NCI-H510A (cell line): ENCODE measurements around the gene INSYN2B.
"Not testable (repeated sequence)": the region's sequence is repeated elsewhere in the genome, so short reads cannot be mapped to it uniquely, and the experiment has no call there.

Experiments used
- DNase-seq: peaks from one replicate; lab custom pipeline; 2025; lab: John Stamatoyannopoulos, UW

INSYN2B gene

GRCh38 chr5:169971780-169972179 is 8.5 kb downstream of the INSYN2B start:
- no peak for DNase-seq

GRCh38 chr5:169970911-169971765 is 9.2 kb downstream of the INSYN2B start:
- DNase-seq, result no peak

GRCh38 chr5:169970339-169970738 is 10.0 kb downstream of the INSYN2B start:
- DNase-seq, result no peak

GRCh38 chr5:169964246-169964645 is 16.0 kb downstream of the INSYN2B start:
- no peak for DNase-seq

GRCh38 chr5:169960659-169961058 is 19.6 kb downstream of the INSYN2B start:
- no peak for DNase-seq

- DNase-seq, result no peak
Observed at GRCh38 chr5:169958278-169958677, 22.0 kb downstream of the INSYN2B start.

- DNase-seq, result no peak
Observed at GRCh38 chr5:169956756-169957155, 23.5 kb downstream of the INSYN2B start.

- no peak for DNase-seq
Observed at GRCh38 chr5:169956126-169956525, 24.2 kb downstream of the INSYN2B start.

- DNase-seq, result no peak
Observed at GRCh38 chr5:169954786-169955185, 25.5 kb downstream of the INSYN2B start.

GRCh38 chr5:169953196-169953595 is 27.1 kb downstream of the INSYN2B start:
- not testable (repeated sequence) for DNase-seq

- DNase-seq, result no peak
Observed at GRCh38 chr5:169950333-169950732, 30.0 kb downstream of the INSYN2B start.

GRCh38 chr5:169946743-169947295 is 33.5 kb downstream of the INSYN2B start:
- no peak for DNase-seq

- DNase-seq, result no peak
Observed at GRCh38 chr5:169945831-169946261, 34.4 kb downstream of the INSYN2B start.

GRCh38 chr5:169944922-169945680 is 35.2 kb downstream of the INSYN2B start:
- no peak for DNase-seq

- DNase-seq, result no peak
Observed at GRCh38 chr5:169944115-169944514, 36.2 kb downstream of the INSYN2B start.

- no peak for DNase-seq
Observed at GRCh38 chr5:169943026-169943425, 37.3 kb downstream of the INSYN2B start.

- no peak for DNase-seq
Observed at GRCh38 chr5:169942181-169942580, 38.1 kb downstream of the INSYN2B start.

- DNase-seq, result no peak
Observed at GRCh38 chr5:169941542-169941941, 38.8 kb downstream of the INSYN2B start.

GRCh38 chr5:169939731-169940130 is 40.6 kb downstream of the INSYN2B start:
- DNase-seq, result no peak

GRCh38 chr5:169938439-169938838 is 41.9 kb downstream of the INSYN2B start:
- DNase-seq, result no peak

GRCh38 chr5:169935762-169936161 is 44.5 kb downstream of the INSYN2B start:
- no peak for DNase-seq

- no peak for DNase-seq
Observed at GRCh38 chr5:169934990-169935389, 45.3 kb downstream of the INSYN2B start.

- no peak for DNase-seq
Observed at GRCh38 chr5:169933616-169934015, 46.7 kb downstream of the INSYN2B start.
